ENCODE measurements around the gene TRAPPC11.

The TRAPPC11 gene

DNA sequence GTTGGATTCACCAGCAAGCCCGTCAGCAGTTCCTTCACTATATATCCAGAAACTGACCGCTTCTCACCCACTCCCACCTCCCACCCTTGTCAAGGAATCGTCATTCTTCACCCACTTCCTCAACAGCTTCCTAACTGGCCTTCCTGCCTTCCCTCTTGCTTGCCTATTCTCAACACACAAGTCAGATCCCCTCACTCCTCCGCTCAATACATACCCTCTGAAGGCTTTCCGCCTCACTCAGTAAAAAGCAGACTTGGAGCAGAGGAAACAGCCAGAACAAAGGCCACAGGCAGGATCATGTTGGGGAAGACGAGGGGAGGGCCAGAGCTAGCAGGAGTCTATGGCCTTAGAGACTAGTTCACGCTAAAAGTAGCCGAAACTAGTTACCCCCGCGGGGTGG lies 23.8 kb upstream of the TRAPPC11 start:
- no peak overlapping the region for H2BK12ac ChIP-seq (ENCODE audit: low read length in 2 of 2)
- 86% methylated on average over 7 of the region's 10 CpGs for WGBS

DNA sequence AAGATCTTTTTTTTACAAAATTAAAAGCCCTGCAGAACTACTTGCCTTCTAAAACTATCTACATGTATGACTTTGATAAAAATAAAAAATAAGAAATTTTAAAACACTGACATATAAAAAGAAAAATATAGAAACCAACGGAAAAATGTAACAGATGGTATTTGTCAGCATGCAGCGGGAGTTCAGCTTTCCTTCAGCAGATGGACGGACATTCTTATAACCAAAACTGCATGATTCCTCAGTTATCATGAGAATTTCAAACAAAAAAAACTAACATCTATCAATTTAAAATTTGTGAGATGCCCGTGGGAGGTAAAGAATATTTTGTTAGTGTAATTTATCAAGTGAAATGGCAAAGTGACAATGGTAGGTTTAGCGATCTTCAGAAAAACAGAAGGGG lies 23.4 kb upstream of the TRAPPC11 start:
- H3K4me2 ChIP-seq (ENCODE audit: low read length, poor library complexity, severe bottlenecking), result no peak overlapping the region
- no peak overlapping the region for H4K91ac ChIP-seq (ENCODE audit: low read length)
- peaks cover 6% of the 10 kb centered on the region for H3K4me1 ChIP-seq (ENCODE audit: control insufficient read depth, insufficient read depth, low read depth, low read length)
- H2BK12ac ChIP-seq (ENCODE audit: low read length in 2 of 2), result no peak overlapping the region
- H3K79me1 ChIP-seq (replicated peaks; ENCODE audit: low read length, poor library complexity, severe bottlenecking), result no peaks in the 10 kb centered on the region
- no peak overlapping the region for H3K27ac ChIP-seq (ENCODE audit: low read length, poor library complexity, severe bottlenecking)
- no peak for DNase-seq
- H3K4ac ChIP-seq (ENCODE audit: low read depth in 1 of 2, low read length in 2 of 2), result no peak overlapping the region
- no peak overlapping the region for H3K18ac ChIP-seq (ENCODE audit: low read depth in 1 of 2, low read length in 2 of 2)
- no peaks in the 10 kb centered on the region for H3K9me3 ChIP-seq (ENCODE audit: control insufficient read depth, low read length)
- no peak overlapping the region for H3K4me3 ChIP-seq (ENCODE audit: insufficient read depth in 1 of 2, low read depth in 1 of 2, low read length in 2 of 2)
- H3K36me3 ChIP-seq (ENCODE audit: control insufficient read depth in 1 of 2, insufficient read depth in 2 of 2, low read depth in 1 of 2, low read length in 2 of 2), result no peaks in the 10 kb centered on the region
- H2BK5ac ChIP-seq (ENCODE audit: low read depth, low read length, poor library complexity, severe bottlenecking), result no peak overlapping the region
- 98% methylated on average over 5 of the region's 5 CpGs for WGBS
- no peak overlapping the region for H3K9ac ChIP-seq (ENCODE audit: low read length)
- H3K23ac ChIP-seq (ENCODE audit: low read length in 2 of 2), result no peak overlapping the region
- no peaks in the 10 kb centered on the region for H3K27me3 ChIP-seq (ENCODE audit: control insufficient read depth in 1 of 2, insufficient read depth in 1 of 2, low read length in 2 of 2)
- H2BK15ac ChIP-seq (ENCODE audit: low read depth, poor library complexity, severe bottlenecking), result no peak overlapping the region
- H2BK120ac ChIP-seq (ENCODE audit: low read depth, low read length), result no peak overlapping the region
- H2AFZ ChIP-seq (ENCODE audit: low read depth, low read length), result no peak overlapping the region
- no peak overlapping the region for H3K14ac ChIP-seq (ENCODE audit: low read length in 2 of 2)
- H2AK5ac ChIP-seq (ENCODE audit: low read length, severe bottlenecking), result no peak overlapping the region
- no peak overlapping the region for H4K8ac ChIP-seq (ENCODE audit: low read length)

More for the DNA sequence above, 23.8 kb upstream of the TRAPPC11 start:
- H2BK5ac ChIP-seq (ENCODE audit: low read depth, low read length, poor library complexity, severe bottlenecking), result no peak overlapping the region
- no peak overlapping the region for H3K27ac ChIP-seq (ENCODE audit: low read length, poor library complexity, severe bottlenecking)
- no peaks in the 10 kb centered on the region for H3K36me3 ChIP-seq (ENCODE audit: control insufficient read depth in 1 of 2, insufficient read depth in 2 of 2, low read depth in 1 of 2, low read length in 2 of 2)
- H3K9me3 ChIP-seq (ENCODE audit: control insufficient read depth, low read length), result no peaks in the 10 kb centered on the region
- no peaks in the 10 kb centered on the region for H3K79me1 ChIP-seq (replicated peaks; ENCODE audit: low read length, poor library complexity, severe bottlenecking)
- no peak overlapping the region for H4K8ac ChIP-seq (ENCODE audit: low read length)
- H4K91ac ChIP-seq (ENCODE audit: low read length), result no peak overlapping the region
- no peak overlapping the region for H2BK120ac ChIP-seq (ENCODE audit: low read depth, low read length)
- no peak overlapping the region for H2AK5ac ChIP-seq (ENCODE audit: low read length, severe bottlenecking)
- H2BK15ac ChIP-seq (ENCODE audit: low read depth, poor library complexity, severe bottlenecking), result no peak overlapping the region
- no peak overlapping the region for H3K14ac ChIP-seq (ENCODE audit: low read length in 2 of 2)
- no peak overlapping the region for H3K4me3 ChIP-seq (ENCODE audit: insufficient read depth in 1 of 2, low read depth in 1 of 2, low read length in 2 of 2)
- DNase-seq, result no peak
- H3K4me1 ChIP-seq (ENCODE audit: control insufficient read depth, insufficient read depth, low read depth, low read length), result peaks cover 6% of the 10 kb centered on the region
- H3K27me3 ChIP-seq (ENCODE audit: control insufficient read depth in 1 of 2, insufficient read depth in 1 of 2, low read length in 2 of 2), result no peaks in the 10 kb centered on the region
- no peak overlapping the region for H3K9ac ChIP-seq (ENCODE audit: low read length)
- no peak overlapping the region for H3K4ac ChIP-seq (ENCODE audit: low read depth in 1 of 2, low read length in 2 of 2)
- no peak overlapping the region for H3K4me2 ChIP-seq (ENCODE audit: low read length, poor library complexity, severe bottlenecking)
- no peak overlapping the region for H3K23ac ChIP-seq (ENCODE audit: low read length in 2 of 2)
- H3K18ac ChIP-seq (ENCODE audit: low read depth in 1 of 2, low read length in 2 of 2), result no peak overlapping the region
- H2AFZ ChIP-seq (ENCODE audit: low read depth, low read length), result no peak overlapping the region

DNA sequence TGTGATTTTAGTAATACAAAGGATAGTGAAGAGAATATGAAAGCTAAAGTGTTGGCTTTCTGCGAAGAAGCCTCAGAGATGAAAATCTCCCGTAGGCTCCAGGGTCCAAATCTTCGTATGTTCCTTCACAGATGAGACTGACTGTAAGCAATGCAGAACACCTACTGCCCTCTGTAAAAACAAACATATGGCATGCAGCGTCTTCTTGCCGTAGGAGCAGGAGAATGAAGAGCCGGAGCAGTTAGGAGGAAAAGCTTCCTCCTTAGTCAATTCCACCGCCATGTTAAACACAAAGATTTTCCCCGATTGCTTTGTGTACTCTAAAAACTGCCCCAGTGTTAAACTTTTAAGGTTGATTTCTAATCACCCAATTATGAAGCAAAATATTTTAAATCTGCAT lies 22.6 kb upstream of the TRAPPC11 start:
- Histone ChIP-seq H3K4ac (ENCODE audit: low read depth in 1 of 2, low read length in 2 of 2) (no peak overlapping the region), H3K14ac (ENCODE audit: low read length in 2 of 2) (no peak overlapping the region), H2BK12ac (ENCODE audit: low read length in 2 of 2) (no peak overlapping the region), H4K8ac (ENCODE audit: low read length) (no peak overlapping the region), H3K4me1 (ENCODE audit: control insufficient read depth, insufficient read depth, low read depth, low read length) (peaks cover 6% of the 10 kb centered on the region), H3K4me2 (ENCODE audit: low read length, poor library complexity, severe bottlenecking) (no peak overlapping the region), H2BK120ac (ENCODE audit: low read depth, low read length) (no peak overlapping the region), H3K27ac (ENCODE audit: low read length, poor library complexity, severe bottlenecking) (peak overlapping the region; percentile 32), H2BK15ac (ENCODE audit: low read depth, poor library complexity, severe bottlenecking) (no peak overlapping the region), H3K23ac (ENCODE audit: low read length in 2 of 2) (no peak overlapping the region), H3K9ac (ENCODE audit: low read length) (no peak overlapping the region), H3K27me3 (ENCODE audit: control insufficient read depth in 1 of 2, insufficient read depth in 1 of 2, low read length in 2 of 2) (no peaks in the 10 kb centered on the region), H3K36me3 (ENCODE audit: control insufficient read depth in 1 of 2, insufficient read depth in 2 of 2, low read depth in 1 of 2, low read length in 2 of 2) (peaks cover 0 to 2% of the 10 kb centered on the region in 2 experiments), H3K18ac (ENCODE audit: low read depth in 1 of 2, low read length in 2 of 2) (no peak overlapping the region), H2AFZ (ENCODE audit: low read depth, low read length) (no peak overlapping the region), H3K4me3 (ENCODE audit: insufficient read depth in 1 of 2, low read depth in 1 of 2, low read length in 2 of 2) (no peak overlapping the region), H2AK5ac (ENCODE audit: low read length, severe bottlenecking) (no peak overlapping the region), H3K9me3 (ENCODE audit: control insufficient read depth, low read length) (no peaks in the 10 kb centered on the region), H2BK5ac (ENCODE audit: low read depth, low read length, poor library complexity, severe bottlenecking) (no peak overlapping the region), H3K79me1 (replicated peaks; ENCODE audit: low read length, poor library complexity, severe bottlenecking) (no peaks in the 10 kb centered on the region), H4K91ac (ENCODE audit: low read length) (no peak overlapping the region)
- DNase-seq, result no peak
- 88% methylated on average over 8 of the region's 8 CpGs for WGBS

DNA sequence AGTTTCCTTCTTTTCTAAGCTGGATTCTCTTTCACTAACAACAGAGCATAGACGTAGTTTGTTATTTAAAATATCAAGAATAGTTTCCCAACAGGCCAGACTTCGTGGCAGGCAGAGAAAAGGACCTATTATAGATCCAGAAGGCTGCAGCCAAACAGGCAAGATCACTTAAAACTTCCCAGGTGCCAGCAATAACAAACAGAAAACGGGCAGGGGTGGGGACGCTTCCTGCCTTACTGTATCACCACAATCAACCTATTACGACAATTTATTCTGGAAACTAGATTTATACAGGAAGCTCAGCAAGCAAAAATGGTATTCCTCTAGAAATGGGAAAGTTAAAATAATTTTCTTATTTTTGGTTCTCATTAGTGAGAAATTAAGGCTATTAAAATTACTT lies 22.2 kb upstream of the TRAPPC11 start:
- Histone ChIP-seq H2BK120ac (ENCODE audit: low read depth, low read length) (no peak overlapping the region), H3K9me3 (ENCODE audit: control insufficient read depth, low read length) (no peaks in the 10 kb centered on the region), H2BK12ac (ENCODE audit: low read length in 2 of 2) (no peak overlapping the region), H3K18ac (ENCODE audit: low read depth in 1 of 2, low read length in 2 of 2) (no peak overlapping the region), H3K79me1 (replicated peaks; ENCODE audit: low read length, poor library complexity, severe bottlenecking) (no peaks in the 10 kb centered on the region), H2BK5ac (ENCODE audit: low read depth, low read length, poor library complexity, severe bottlenecking) (no peak overlapping the region), H3K23ac (ENCODE audit: low read length in 2 of 2) (no peak overlapping the region), H4K8ac (ENCODE audit: low read length) (no peak overlapping the region), H3K4me1 (ENCODE audit: control insufficient read depth, insufficient read depth, low read depth, low read length) (peaks cover 6% of the 10 kb centered on the region), H3K4me2 (ENCODE audit: low read length, poor library complexity, severe bottlenecking) (peak overlapping the region; percentile 31), H3K14ac (ENCODE audit: low read length in 2 of 2) (no peak overlapping the region), H3K4me3 (ENCODE audit: insufficient read depth in 1 of 2, low read depth in 1 of 2, low read length in 2 of 2) (no peak overlapping the region), H3K9ac (ENCODE audit: low read length) (no peak overlapping the region), H3K27ac (ENCODE audit: low read length, poor library complexity, severe bottlenecking) (peak overlapping the region; percentile 32), H3K4ac (ENCODE audit: low read depth in 1 of 2, low read length in 2 of 2) (no peak overlapping the region), H2AK5ac (ENCODE audit: low read length, severe bottlenecking) (no peak overlapping the region), H3K36me3 (ENCODE audit: control insufficient read depth in 1 of 2, insufficient read depth in 2 of 2, low read depth in 1 of 2, low read length in 2 of 2) (peaks cover 0 to 5% of the 10 kb centered on the region in 2 experiments), H4K91ac (ENCODE audit: low read length) (no peak overlapping the region), H2BK15ac (ENCODE audit: low read depth, poor library complexity, severe bottlenecking) (no peak overlapping the region), H2AFZ (ENCODE audit: low read depth, low read length) (no peak overlapping the region), H3K27me3 (ENCODE audit: control insufficient read depth in 1 of 2, insufficient read depth in 1 of 2, low read length in 2 of 2) (no peaks in the 10 kb centered on the region)
- no peak for DNase-seq
- WGBS, result 70% methylated on average over 4 of the region's 5 CpGs

All from mesenchymal stem cell (in vitro differentiated cells and primary cell).